HCT116 (cell line): Measurements from ENCODE around the gene PRKAG2.

ENCODE experiments used
- EZH2 ChIP-seq: fragments of 200-600 bp; sonication (generic); IDR thresholded peaks from 2 replicates; pipeline ENCODE4 v1.6.1; 2017; ENCODE audit warnings: antibody characterized with exemption, mixed run types
- POLR2A ChIP-seq: IDR thresholded peaks from 2 replicates; pipeline ENCODE4 v1.7.0; 2011; ENCODE audit warnings: borderline replicate concordance; ENCODE audit not compliant: insufficient read depth, insufficient read length; ENCODE audit errors: extremely low read depth
- POLR2AphosphoS5 ChIP-seq: IDR thresholded peaks from 2 replicates; pipeline ENCODE4 v1.6.1; 2011; ENCODE audit warnings: mild to moderate bottlenecking, low read depth, low read length, moderate library complexity
- TF ChIP-seq, protein P1 (sequence below), 3 experiments: fragments of 200-600 bp in 1 of 3; sonication (generic) in 1 of 3; IDR thresholded peaks in 2 of 3; conservative IDR thresholded peaks in 1 of 3; 2 replicates each; pipeline ENCODE4 v1.5.1; 2012 to 2017; ENCODE audit warnings: low read depth in 2 of 3, low read length in 2 of 3, antibody characterized with exemption in 1 of 3, borderline replicate concordance in 1 of 3, control low read depth in 1 of 3, mild to moderate bottlenecking in 1 of 3, mixed read lengths in 1 of 3, mixed run types in 1 of 3, moderate library complexity in 1 of 3; ENCODE audit not compliant: insufficient read depth in 1 of 3
- TF ChIP-seq, protein P2 (sequence below): IDR thresholded peaks from 2 replicates; pipeline ENCODE4 v1.6.1; 2012; ENCODE audit warnings: low read depth

DNA sequence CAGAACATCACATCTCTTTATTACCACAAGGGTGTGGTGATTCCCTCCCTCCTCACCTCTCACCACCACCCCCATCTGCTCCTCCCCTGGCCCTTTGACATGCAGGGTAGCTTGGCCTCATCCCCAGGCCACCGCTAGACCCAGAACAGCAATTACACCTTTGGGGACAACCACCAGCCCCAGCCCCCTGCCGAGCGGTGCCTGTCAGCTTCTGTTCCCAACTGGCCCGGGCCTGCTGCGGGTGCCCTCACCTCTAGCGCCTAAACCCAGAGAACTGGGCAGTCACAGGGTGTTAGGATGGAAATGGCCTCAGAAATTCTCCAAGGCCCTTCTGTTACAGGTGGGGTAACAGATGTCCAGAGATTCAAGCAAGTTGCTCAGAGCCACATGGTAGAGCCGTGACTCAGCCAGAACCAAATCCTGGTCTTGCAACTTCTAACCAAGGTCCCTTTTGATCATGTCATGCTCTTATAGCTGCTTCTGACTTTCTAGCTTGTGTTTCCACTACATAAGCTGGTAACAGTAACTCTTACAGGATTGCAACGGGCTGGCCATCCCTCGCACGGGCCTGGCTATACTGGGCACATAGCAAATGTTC is 78.0 kb downstream of the PRKAG2 start:
- TF ChIP-seq, protein P1, sequence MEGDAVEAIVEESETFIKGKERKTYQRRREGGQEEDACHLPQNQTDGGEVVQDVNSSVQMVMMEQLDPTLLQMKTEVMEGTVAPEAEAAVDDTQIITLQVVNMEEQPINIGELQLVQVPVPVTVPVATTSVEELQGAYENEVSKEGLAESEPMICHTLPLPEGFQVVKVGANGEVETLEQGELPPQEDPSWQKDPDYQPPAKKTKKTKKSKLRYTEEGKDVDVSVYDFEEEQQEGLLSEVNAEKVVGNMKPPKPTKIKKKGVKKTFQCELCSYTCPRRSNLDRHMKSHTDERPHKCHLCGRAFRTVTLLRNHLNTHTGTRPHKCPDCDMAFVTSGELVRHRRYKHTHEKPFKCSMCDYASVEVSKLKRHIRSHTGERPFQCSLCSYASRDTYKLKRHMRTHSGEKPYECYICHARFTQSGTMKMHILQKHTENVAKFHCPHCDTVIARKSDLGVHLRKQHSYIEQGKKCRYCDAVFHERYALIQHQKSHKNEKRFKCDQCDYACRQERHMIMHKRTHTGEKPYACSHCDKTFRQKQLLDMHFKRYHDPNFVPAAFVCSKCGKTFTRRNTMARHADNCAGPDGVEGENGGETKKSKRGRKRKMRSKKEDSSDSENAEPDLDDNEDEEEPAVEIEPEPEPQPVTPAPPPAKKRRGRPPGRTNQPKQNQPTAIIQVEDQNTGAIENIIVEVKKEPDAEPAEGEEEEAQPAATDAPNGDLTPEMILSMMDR (IDR thresholded peaks at IDR 0.05 in 2 of 3, conservative IDR thresholded peaks at IDR 0.05 in 1 of 3; ENCODE audit: borderline replicate concordance in 1 of 3, insufficient read depth in 1 of 3, low read depth in 2 of 3, low read length in 2 of 3), result no peak
- TF ChIP-seq POLR2AphosphoS5 (no peak), EZH2 (no peak), POLR2A (no peak)
- TF ChIP-seq, protein P2, sequence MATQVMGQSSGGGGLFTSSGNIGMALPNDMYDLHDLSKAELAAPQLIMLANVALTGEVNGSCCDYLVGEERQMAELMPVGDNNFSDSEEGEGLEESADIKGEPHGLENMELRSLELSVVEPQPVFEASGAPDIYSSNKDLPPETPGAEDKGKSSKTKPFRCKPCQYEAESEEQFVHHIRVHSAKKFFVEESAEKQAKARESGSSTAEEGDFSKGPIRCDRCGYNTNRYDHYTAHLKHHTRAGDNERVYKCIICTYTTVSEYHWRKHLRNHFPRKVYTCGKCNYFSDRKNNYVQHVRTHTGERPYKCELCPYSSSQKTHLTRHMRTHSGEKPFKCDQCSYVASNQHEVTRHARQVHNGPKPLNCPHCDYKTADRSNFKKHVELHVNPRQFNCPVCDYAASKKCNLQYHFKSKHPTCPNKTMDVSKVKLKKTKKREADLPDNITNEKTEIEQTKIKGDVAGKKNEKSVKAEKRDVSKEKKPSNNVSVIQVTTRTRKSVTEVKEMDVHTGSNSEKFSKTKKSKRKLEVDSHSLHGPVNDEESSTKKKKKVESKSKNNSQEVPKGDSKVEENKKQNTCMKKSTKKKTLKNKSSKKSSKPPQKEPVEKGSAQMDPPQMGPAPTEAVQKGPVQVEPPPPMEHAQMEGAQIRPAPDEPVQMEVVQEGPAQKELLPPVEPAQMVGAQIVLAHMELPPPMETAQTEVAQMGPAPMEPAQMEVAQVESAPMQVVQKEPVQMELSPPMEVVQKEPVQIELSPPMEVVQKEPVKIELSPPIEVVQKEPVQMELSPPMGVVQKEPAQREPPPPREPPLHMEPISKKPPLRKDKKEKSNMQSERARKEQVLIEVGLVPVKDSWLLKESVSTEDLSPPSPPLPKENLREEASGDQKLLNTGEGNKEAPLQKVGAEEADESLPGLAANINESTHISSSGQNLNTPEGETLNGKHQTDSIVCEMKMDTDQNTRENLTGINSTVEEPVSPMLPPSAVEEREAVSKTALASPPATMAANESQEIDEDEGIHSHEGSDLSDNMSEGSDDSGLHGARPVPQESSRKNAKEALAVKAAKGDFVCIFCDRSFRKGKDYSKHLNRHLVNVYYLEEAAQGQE, result no peak
